Uterus (tissue), 2 donors: ENCODE results near the gene TTC38.

Experiments
- POLR2A ChIP-seq, 2 donors: fragments of 450-650 bp; IDR thresholded peaks; one replicate each; pipeline ENCODE4 v1.6.1; 2016; ENCODE audit warnings: antibody characterized with exemption in 2 of 2, mild to moderate bottlenecking in 1 of 2, moderate library complexity in 1 of 2
- TF ChIP-seq, protein P1 (sequence below), 4 experiments: fragments of 200-600 bp in 2 of 4; fragments of 450-650 bp in 2 of 4; sonication (generic) in 2 of 4; IDR thresholded peaks; one replicate each; pipeline ENCODE4 v1.5.1; 2016 to 2019; ENCODE audit warnings: antibody characterized with exemption in 4 of 4, mild to moderate bottlenecking in 2 of 4, moderate library complexity in 1 of 4

DNA sequence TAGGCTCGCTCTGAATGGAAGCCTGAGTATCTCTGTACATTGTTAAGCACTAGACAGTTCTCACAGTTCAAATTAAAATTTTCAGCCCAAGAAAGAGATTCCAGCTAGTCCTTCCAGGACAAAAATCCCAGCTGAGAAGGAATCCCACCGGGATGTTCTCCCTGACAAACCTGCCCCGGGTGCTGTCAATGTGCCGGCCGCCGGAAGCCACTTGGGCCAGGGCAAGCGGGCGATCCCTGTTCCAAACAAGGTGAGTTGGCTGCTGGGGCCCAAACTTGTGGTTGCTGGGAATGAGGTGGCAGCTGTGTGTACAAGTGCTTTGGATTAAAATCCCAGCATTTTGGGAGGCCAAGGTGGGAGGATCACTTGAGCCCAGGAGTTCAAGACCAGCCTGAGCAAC lies 44.2 kb downstream of the TTC38 start:
- TF ChIP-seq, protein P1, sequence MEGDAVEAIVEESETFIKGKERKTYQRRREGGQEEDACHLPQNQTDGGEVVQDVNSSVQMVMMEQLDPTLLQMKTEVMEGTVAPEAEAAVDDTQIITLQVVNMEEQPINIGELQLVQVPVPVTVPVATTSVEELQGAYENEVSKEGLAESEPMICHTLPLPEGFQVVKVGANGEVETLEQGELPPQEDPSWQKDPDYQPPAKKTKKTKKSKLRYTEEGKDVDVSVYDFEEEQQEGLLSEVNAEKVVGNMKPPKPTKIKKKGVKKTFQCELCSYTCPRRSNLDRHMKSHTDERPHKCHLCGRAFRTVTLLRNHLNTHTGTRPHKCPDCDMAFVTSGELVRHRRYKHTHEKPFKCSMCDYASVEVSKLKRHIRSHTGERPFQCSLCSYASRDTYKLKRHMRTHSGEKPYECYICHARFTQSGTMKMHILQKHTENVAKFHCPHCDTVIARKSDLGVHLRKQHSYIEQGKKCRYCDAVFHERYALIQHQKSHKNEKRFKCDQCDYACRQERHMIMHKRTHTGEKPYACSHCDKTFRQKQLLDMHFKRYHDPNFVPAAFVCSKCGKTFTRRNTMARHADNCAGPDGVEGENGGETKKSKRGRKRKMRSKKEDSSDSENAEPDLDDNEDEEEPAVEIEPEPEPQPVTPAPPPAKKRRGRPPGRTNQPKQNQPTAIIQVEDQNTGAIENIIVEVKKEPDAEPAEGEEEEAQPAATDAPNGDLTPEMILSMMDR (IDR thresholded peaks at IDR 0.05) = no peak
- no peak for TF ChIP-seq POLR2A (IDR thresholded peaks at IDR 0.05)
